ENCODE results near the gene ZG16B.

ZG16B gene

GRCh38 chr16:2825906-2826305 is 4.2 kb upstream of the ZG16B start:
- DNase-seq: no peak

GRCh38 chr16:2826591-2827373 is 3.3 kb upstream of the ZG16B start:
- no peak for DNase-seq

- DNase-seq: no peak
Observed at GRCh38 chr16:2827374-2827791, 2.7 kb upstream of the ZG16B start.

- DNase-seq: no peak
Observed at GRCh38 chr16:2827831-2828520, 2.1 kb upstream of the ZG16B start.

GRCh38 chr16:2828521-2828840 is 1.6 kb upstream of the ZG16B start:
- no peak for DNase-seq

GRCh38 chr16:2828876-2829430 is 1.1 kb upstream of the ZG16B start:
- DNase-seq: no peak

- no peak for DNase-seq
Observed at GRCh38 chr16:2830355-2830695, 222 bp downstream of the ZG16B start.

- no peak for DNase-seq
Observed at GRCh38 chr16:2831203-2831602, 1.1 kb downstream of the ZG16B start.

- no peak for DNase-seq
Observed at GRCh38 chr16:2833776-2834175, 3.7 kb downstream of the ZG16B start.

- DNase-seq: no peak
Observed at GRCh38 chr16:2834968-2835367, 4.9 kb downstream of the ZG16B start.

- DNase-seq: no peak
Observed at GRCh38 chr16:2835638-2836493, 5.8 kb downstream of the ZG16B start.

GRCh38 chr16:2836646-2837508 is 6.8 kb downstream of the ZG16B start:
- DNase-seq: no peak

GRCh38 chr16:2838928-2839327 is 8.8 kb downstream of the ZG16B start:
- peak; percentile 1 for DNase-seq

- no peak for DNase-seq
Observed at GRCh38 chr16:2839650-2840450, 9.7 kb downstream of the ZG16B start.

- no peak for DNase-seq
Observed at GRCh38 chr16:2840914-2841313, 10.8 kb downstream of the ZG16B start.

GRCh38 chr16:2841606-2842339 is 11.7 kb downstream of the ZG16B start:
- no peak for DNase-seq

GRCh38 chr16:2842340-2843000 is 12.4 kb downstream of the ZG16B start:
- no peak for DNase-seq

- no peak for DNase-seq
Observed at GRCh38 chr16:2843526-2843925, 13.4 kb downstream of the ZG16B start.

GRCh38 chr16:2845116-2845515 is 15.0 kb downstream of the ZG16B start:
- no peak for DNase-seq
